ENCODE data around the gene ZNF83.
A peak's percentile ranks its signal among the peaks of the same experiment; 100 is the strongest.
"Not testable (repeated sequence)": the region's sequence is repeated elsewhere in the genome, so short reads cannot be mapped to it uniquely, and the experiment has no call there.

Gene ZNF83

DNA sequence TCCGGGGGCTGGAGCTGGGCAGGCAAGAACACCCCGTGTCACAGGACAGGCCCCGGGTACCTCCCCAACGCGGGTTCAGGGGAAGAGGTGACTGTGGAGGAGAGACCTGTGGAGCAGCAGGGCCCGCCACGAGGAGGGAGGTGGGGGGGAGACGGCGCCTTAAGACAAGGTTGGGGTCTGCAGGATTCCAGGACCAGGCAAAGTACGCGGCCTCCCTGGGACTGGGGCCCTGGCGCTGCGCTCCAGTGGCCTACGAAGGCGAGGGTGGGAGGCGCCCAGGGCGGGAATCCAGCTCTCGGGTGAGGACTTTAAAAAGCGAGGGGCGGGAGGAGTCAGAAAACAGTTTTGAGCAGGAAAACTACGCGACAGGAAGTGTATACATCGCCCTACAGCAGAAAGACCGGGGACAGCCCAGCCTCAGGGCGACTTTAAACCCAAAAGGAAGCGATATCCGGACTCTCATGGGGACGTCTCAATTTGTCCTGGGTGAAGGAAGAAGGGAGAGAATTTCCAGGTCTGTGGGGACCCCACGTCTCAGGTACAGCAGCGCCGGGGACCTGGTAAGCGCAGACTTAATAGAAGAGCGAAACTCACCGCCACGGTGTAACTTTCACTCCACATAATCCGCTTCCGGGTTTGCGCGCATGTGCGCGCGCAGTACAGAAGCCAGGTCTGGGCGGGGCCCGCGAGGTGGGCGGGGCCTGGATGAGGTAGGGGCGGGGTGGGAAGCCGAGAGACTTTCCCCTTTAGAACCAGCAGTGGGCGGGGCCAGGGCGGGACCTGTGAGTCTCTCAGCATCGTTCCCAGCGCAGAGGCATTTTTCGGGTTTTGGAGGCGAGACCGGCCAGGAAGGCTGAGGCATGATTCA, at the start of gene ZNF83:
ZNF83 (minus strand) TSS at position 638 of the 868 bp plus-strand sequence.
- DNase-seq (ENCODE audit: low read depth), result peak; percentile 83

GRCh38 chr19:52687684-52688083, 49.5 kb upstream of the ZNF83 start:
- no peak for DNase-seq (ENCODE audit: low read depth)

DNA sequence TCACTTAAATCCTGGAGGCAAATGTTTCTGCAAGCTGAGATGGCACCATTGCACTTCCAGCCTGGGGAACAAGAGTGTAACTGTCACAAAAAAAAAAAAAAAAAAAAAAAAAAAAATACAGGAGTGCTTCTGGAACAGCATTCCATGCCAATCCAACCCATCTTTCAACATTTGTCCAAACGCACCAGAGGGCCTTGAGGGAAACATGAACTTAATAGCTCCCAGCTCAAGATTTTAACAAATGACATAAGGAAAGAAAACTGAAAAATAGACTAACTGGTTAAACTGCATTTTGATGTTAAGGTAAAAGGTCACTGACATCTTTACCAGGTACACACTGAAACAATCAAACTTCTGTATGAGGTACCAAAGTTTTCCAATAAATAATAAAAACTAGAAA, 47.7 kb upstream of the ZNF83 start:
- DNase-seq (ENCODE audit: low read depth), result no peak

DNA sequence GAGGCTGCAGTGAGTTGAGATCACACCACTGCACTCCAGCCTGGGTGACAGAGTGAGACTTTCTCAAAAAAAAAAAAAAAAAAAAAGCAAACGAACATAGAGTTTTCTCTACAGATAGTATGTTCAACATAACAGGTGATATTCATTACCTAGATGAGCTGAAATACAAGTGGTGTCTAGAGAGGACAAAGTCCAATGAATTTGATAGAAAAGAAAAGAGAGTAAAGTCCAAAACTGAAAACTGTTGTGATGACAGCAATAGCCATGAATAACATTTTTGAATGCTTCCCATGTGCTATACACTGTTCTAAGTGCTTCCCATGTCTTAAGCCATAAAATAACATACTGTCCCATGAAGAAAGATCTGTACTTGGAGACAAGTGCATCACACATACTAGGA, 43.1 kb upstream of the ZNF83 start:
- not testable (repeated sequence) for DNase-seq (ENCODE audit: low read depth)

DNA sequence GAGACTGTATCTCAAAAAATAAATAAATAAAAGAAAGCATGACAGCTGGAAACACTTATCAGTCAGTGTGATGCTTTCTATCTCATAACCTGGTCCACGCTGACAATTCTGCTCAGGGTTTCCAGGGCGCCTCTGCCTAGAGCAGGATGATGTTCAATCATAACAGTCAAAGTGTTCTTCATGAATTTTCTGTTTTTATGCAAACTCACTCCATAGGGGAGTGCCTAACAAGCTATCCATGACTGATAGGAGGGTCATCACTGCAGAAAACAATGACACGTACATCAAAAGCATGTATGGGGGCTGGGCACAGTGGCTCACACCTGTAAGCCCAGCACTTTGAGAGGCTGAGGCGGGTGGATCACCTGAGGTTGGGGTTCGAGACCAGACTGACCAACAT, 41.4 kb upstream of the ZNF83 start:
- no peak for DNase-seq (ENCODE audit: low read depth)

- not testable (repeated sequence) for DNase-seq (ENCODE audit: low read depth)
Measured at GRCh38 chr19:52675239-52675638, 37.1 kb upstream of the ZNF83 start.

GRCh38 chr19:52673014-52673413, 34.9 kb upstream of the ZNF83 start:
- no peak for DNase-seq (ENCODE audit: low read depth)

- DNase-seq (ENCODE audit: low read depth), result no peak
Measured at GRCh38 chr19:52670046-52670445, 31.9 kb upstream of the ZNF83 start.

DNA sequence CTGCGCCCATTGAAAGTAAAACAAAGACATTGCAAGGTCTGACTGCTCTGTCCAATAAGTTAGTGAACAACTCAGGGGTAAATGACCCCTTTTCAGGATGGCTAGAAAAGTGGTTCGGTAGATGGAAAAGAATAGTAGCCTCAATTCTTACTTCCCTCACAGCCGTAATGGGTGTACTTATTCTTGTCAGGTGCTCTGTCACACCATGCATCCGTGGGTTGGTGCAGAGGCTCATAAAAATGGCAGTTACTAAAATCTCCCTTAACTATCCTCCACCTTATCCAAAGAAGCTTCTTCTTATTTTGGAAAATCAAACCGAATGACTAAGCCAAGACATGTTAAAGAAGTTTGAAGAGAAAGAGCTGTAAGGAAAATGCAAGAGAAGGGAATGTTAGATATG, 31.4 kb upstream of the ZNF83 start:
- no peak for DNase-seq (ENCODE audit: low read depth)

DNA sequence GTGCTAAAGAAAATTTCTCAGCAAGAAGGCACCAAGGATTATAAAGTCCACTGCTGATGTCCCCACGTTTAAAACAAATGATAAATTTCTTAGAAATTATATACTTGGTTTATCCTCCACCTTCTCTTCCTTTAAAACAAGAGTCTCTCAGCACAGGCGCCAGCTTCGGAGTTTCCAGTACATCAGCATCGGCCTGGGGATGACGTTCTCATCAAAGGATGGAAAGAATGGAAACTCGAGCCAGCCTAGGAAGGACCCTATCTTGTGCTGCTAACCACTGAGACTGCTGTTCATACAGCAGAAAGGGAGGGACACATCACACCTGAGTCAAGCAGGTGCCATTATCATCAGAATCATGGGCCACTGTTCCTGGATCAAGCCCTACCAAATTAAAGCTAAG, 29.8 kb upstream of the ZNF83 start:
- DNase-seq (ENCODE audit: low read depth), result no peak

- DNase-seq (ENCODE audit: low read depth), result no peak
Measured at GRCh38 chr19:52666506-52666905, 28.4 kb upstream of the ZNF83 start.

GRCh38 chr19:52665529-52665928, 27.4 kb upstream of the ZNF83 start:
- DNase-seq (ENCODE audit: low read depth), result no peak

GRCh38 chr19:52665027-52665426, 26.9 kb upstream of the ZNF83 start:
- no peak for DNase-seq (ENCODE audit: low read depth)

DNA sequence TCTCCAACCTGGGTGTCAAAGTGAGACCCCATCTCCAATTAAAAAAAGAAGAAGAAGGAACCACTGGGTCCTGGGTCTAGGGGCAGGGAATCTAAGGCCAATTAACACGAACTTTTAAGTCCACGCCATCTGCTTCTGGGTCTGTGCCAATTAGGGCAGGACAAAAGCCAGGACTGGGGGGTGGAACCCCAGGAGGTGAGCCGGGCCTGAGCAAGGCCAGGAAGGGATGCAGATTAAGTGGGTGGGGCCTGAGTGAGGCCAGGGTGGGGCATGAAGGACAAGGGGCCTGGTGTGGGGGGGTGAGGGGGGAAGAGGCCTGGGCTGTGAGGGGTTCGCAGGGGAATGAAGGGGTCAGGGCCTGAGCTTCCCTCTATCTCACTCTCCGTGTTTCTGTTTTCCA, 26.3 kb upstream of the ZNF83 start:
- DNase-seq (ENCODE audit: low read depth), result no peak

GRCh38 chr19:52662631-52663030, 24.5 kb upstream of the ZNF83 start:
- DNase-seq (ENCODE audit: low read depth), result no peak

DNA sequence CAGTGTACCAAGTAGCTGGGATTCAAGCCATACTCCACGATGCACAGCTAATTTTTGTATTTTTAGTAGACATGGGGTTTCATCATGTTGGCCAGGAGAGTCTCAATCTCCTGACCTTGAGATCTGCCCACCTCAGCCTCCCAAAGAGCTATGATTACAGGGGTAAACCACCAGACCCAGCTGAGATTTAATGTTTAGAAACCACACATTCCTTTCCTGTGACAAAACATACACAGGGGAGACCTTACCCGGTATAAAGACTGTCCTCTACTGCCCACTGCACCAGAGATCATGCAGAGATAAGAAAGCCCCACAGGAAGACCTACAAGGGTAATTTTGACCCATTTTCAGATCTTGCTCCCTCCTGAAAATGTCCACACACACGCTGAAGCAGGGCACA, 22.8 kb upstream of the ZNF83 start:
- DNase-seq (ENCODE audit: low read depth), result no peak

- DNase-seq (ENCODE audit: low read depth), result no peak
Measured at GRCh38 chr19:52659013-52659412, 20.9 kb upstream of the ZNF83 start.

DNA sequence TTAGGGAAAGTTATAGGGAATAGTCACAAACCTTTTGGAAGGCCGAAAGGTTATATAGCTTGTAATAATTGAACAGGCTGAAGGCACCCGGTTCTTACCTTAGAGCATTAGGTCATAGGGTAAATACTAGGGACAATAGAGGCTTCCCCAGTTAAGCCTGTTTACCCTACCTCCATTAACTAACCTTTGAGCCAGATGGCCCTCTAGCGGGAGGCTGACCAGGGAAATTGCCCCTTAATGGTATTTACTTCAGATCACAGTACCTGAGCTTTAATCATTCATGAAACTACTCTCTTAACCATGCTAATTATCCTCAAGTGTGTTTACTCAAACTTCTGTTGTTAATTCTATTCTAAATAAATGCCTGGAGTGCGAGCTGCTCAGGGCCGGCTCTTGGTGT, 20.4 kb upstream of the ZNF83 start:
- no peak for DNase-seq (ENCODE audit: low read depth)

DNA sequence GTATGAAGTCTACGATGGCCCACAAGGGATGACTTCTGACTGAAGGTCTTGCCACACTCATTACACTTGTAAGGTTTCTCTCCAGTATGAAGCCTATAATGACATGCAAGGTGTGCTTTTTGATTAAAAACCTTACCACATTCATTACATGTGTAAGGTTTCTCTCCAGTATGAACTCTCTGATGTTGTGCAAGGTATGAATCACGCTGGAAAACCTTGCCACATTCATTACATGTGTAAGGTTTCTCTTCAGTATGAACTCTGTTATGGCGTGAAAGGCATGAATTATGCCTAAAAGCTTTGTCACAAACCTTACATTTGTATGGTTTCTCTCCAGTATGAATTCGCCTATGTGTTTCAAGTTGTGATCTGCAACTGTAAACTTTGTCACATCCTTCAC, 15.0 kb upstream of the ZNF83 start:
- DNase-seq (ENCODE audit: low read depth), result no peak

GRCh38 chr19:52651956-52652355, 13.8 kb upstream of the ZNF83 start:
- DNase-seq (ENCODE audit: low read depth), result no peak

DNA sequence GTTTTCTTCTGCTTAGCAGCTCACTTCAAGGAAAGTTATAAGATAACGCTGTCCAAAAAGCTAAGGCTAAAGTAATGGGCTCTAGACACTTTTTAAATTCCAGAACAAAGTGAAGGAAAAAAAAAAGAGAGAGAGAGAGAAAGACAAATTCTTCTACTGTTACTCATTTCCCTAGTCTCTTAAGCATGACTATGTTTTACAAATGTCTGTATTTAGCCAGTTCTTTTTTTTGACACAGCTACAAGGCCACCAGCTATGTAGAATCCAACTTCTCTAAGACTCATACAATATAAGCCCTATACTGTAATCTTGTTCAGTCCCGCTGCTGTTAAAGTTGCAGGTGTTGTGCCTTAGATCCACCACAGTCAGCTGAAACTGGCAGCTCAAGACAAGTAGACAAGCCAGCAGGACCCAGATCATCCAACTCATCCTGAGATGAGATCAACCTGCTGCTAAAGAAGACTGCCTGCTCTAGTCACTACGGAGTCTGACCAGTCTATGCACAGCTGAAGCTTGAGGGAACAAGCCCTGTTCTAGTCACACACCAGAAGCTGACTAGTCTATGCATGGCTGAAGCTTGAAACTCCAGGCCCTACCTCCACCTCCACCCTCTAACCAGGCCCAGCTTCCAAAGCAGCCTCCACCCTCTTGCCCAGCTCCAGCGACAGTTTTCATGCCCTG, 10.3 kb upstream of the ZNF83 start:
- DNase-seq (ENCODE audit: low read depth), result no peak

GRCh38 chr19:52646571-52647217, 8.5 kb upstream of the ZNF83 start:
- no peak for DNase-seq (ENCODE audit: low read depth)

DNA sequence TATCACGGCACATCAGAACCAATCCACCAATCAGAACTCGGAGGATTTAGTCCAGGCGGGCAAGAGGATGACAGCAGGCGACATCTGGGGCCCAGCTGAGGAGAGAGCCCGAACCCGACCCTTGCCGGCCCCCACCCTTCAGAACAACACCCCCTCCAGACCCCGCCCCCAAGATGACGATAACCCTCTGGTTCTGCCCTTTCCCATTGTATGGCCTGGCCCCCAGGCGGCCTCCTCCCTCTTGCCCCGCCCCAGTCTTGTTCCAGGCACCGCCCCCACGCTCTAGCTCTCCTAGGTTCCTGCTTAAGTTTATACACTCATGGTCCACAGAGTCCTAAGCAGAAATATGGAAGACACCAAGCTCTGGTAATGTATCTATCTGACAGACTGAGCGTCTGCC, 2.8 kb upstream of the ZNF83 start:
- DNase-seq (ENCODE audit: low read depth), result no peak

Measured in fibroblast of the conjunctiva (primary cell).